Uterus (tissue), 2 donors: Measurements from ENCODE around the gene ATG4B.

Experiments used
- POLR2A ChIP-seq, 2 donors: fragments of 450-650 bp; IDR thresholded peaks; one replicate each; pipeline ENCODE4 v1.6.1; 2016; ENCODE audit warnings: antibody characterized with exemption in 2 of 2, mild to moderate bottlenecking in 1 of 2, moderate library complexity in 1 of 2
- TF ChIP-seq, protein P1 (sequence below), 4 experiments: fragments of 200-600 bp in 2 of 4; fragments of 450-650 bp in 2 of 4; sonication (generic) in 2 of 4; IDR thresholded peaks; one replicate each; pipeline ENCODE4 v1.5.1; 2016 to 2019; ENCODE audit warnings: antibody characterized with exemption in 4 of 4, mild to moderate bottlenecking in 2 of 4, moderate library complexity in 1 of 4

DNA sequence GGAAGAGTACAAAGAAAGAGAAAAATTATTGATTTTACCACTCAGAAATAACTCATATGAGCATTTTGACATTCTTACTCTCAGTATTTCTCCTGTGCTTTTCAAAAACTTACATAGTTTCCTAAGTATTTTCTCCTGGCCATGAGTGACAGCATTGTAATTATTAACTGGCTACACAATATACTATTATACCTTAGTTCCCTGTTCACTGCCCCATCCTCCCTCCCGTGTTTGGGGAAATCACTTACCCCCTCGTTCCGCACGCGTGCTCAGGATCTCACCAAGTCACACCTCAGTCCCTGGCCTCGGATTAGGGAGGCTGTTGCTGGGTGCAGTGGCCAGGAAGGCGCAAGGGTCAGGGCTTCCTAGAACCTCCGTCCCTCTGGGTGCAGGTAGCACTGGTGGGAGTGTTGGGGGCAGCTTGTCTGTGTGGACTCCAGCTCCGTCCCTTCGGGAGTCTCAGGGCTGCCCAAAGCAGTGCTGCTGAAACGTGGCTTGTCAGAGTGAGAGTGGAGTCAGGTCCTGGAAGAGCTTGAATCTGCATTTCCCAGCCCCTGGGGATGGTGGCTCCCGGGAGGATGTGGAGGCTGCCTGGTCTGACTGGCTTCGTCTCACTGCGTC, 23.2 kb downstream of the ATG4B start:
- TF ChIP-seq, protein P1, sequence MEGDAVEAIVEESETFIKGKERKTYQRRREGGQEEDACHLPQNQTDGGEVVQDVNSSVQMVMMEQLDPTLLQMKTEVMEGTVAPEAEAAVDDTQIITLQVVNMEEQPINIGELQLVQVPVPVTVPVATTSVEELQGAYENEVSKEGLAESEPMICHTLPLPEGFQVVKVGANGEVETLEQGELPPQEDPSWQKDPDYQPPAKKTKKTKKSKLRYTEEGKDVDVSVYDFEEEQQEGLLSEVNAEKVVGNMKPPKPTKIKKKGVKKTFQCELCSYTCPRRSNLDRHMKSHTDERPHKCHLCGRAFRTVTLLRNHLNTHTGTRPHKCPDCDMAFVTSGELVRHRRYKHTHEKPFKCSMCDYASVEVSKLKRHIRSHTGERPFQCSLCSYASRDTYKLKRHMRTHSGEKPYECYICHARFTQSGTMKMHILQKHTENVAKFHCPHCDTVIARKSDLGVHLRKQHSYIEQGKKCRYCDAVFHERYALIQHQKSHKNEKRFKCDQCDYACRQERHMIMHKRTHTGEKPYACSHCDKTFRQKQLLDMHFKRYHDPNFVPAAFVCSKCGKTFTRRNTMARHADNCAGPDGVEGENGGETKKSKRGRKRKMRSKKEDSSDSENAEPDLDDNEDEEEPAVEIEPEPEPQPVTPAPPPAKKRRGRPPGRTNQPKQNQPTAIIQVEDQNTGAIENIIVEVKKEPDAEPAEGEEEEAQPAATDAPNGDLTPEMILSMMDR (IDR thresholded peaks at IDR 0.05), result no peak
- no peak for TF ChIP-seq POLR2A (IDR thresholded peaks at IDR 0.05)
